SK-MEL-5 (cell line): Measurements from ENCODE around the gene CHID1. TPM values are rescaled to one million over a fixed set of nuclear protein-coding genes. Genes with fewer than 3 reads are reported as not detected.

Source experiments
- DNase-seq: peaks from one replicate; pipeline ENCODE4 v3.0.0-alpha.2; 2016; ENCODE audit warnings: low read depth, low spot score
- in situ Hi-C: cut with HindIII; loops from 2 replicates; pipeline ENCODE4 v1.10.0; 2016; ENCODE audit warnings: low sequenced_read_pairs, high pct_unique_total_duplicates, low pct_unique_long_range_greater_than_20kb
- total RNA-seq: library from RNA; depleted of rRNA; stranded (reverse); fragments of >200 nt; shearing (Covaris generic); gene quantifications from 2 replicates; pipeline ENCODE4 v1.2.3, GENCODE V29; 2014

The CHID1 gene
- total RNA-seq, 1 experiment from 2014 or later, result 31.0 TPM

- no peak for DNase-seq
- in situ Hi-C loops, result no loop called here
These were observed 48.4 kb downstream of the CHID1 start for GRCh38 chr11:862081-862661.

DNA sequence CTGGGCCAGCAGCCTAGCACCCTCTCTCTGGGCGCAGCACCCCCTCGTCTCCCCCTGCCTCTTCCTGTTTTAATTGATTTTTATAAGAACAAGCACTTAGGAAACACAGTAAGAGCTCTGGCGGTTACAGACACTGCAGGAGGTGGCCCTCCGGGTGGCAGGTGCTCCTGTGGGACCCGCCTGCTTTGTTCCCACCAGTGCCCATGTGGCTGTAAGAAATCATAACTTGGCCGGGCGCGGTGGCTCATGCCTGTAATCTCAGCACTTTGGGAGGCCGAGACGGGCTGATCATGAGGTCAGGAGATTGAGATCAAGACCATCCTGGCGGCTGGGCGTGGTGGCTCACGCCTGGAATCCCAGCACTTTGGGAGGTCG lies 49.5 kb downstream of the CHID1 start:
- in situ Hi-C loops, result no loop called here

DNA sequence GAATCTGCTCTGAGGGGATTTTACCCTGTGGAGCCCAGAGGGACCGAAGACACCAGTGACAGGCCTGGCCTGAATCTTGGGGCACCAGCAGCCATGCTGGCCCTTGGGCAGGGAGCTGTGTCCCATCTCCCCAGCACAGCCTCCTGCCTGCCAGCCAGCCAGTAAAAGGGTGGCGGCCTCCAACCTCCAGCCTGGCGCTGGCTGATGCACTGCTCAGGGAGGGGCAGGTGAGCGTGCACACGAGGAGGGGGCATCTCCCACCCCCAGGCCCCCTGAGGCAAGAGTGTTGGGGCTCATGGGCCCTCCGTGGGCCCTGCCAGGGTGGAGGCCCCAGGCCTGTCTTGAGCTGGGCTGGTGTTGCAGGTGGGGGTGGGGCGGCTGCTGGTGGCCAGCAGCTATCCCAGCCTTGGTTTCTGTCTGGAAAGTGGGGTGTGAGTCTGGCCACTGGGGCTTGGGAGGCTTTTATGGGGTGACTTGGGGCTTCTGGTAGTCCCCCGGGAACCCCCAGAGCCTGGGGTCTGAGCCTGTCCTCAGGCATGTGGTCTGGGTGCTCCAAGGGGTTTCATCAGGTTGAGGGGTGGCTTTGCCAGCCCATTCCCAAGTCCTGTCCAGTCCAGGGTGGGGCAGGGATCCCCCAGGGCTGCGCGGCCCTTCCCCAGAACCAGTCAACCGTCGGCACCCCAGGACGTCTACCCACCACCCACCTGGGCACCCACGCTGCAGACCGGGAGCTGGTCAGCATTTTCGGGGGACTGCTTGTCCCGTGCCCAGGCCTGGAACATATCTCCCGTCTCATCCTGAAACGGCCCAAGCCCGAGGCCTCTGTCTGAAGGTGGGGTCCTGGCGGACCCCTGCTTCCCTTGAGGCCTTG lies 50.1 kb downstream of the CHID1 start:
- DNase-seq, result no peak
- in situ Hi-C loops, result no loop called here

More for the DNA sequence above, 49.5 kb downstream of the CHID1 start:
- DNase-seq, result no peak

DNA sequence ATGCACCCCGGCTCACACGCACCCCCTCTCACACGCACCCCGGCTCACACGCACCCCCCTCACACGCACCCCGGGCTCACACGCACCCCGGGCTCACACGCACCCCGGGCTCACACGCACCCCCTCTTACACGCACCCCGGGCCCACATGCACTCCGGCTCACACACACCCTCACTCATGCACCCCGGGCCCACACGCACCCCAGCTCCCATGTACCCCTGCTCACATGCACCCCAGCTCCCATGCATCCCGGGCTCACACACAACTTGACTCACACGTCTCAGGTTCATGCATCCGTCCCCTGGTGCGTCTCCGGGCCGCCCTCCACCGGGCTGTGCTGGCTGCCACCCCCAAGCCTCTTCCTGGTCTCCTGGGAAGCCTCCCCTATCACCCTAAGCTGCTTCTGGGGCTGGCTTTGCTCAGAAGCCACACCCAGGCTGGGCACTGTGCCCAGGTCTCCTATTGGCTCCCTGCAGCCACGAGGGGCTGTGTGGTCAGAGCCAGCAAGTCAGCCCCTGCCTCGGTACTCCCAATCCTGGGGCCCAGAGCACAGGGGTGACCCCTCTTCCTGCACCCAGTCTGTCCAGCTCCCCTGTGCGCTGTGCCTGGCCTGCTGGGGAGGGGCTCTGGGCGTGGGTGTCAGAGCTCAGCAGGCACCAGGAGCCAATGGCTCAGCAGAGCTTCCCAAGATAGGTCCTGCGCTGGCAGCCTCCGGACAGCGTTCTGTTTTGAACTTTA lies 51.0 kb downstream of the CHID1 start:
- DNase-seq, result no peak
- in situ Hi-C loops, result no loop called here

- no peak for DNase-seq
- in situ Hi-C loops, result no loop called here
These were observed 51.8 kb downstream of the CHID1 start for GRCh38 chr11:858762-859339.

DNA sequence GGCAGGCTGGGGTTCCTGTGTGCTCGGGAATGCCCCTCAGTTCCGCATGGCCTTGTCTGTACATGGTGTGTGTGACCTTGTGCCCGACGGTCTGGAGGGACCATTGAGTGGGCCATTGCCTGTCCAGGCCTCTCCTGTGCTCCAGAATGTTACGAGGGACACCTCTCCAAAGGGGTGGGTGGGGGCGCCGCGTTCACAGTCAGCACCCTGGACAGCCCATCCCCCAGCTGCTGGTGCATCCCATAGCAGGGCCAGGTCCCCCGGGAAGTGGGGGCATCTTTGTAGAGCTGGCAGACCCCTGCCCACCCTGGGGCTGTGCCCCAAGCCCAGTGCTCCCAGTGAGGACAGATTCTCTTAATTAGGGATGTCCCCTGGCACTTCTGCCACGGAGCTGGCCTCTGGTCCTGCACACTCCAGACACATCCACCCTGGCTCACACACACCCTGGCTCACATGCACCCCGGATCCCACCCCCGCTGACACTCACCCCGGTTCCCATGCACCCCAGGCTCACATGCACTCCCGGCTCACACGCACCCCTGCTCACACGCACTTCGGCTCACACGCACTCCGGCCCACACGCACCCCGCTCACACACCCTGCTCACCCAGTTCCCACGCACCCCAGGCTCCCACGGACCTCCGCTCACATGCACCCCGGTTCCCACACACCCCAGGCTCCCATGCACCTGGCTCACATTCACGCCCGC lies 52.4 kb downstream of the CHID1 start:
- no peak for DNase-seq
- in situ Hi-C loops, result no loop called here

GRCh38 chr11:856397-856796 lies 54.2 kb downstream of the CHID1 start:
- DNase-seq, result no peak
- in situ Hi-C loops, result no loop called here

DNA sequence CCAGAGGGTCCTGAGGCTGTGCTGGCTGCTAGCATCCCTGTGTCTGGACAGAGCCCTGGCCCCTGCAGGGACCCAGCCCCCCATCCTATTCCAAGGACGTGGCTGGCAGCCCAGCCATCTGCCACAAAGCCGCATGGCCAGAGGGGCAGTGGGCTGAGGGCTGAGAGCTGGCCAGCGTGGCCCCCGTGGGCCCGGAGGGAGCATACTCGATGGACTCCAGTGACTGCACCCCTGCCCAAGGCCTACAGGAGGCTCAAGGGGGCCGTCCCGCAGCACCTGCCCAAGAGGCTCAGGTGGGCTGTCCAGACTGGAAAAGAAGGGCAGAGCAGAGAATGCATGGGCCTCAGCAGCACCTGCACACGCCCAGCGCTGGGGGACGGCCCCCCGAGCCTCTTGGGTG lies 54.8 kb downstream of the CHID1 start:
- in situ Hi-C loops, result no loop called here
- no peak for DNase-seq

DNA sequence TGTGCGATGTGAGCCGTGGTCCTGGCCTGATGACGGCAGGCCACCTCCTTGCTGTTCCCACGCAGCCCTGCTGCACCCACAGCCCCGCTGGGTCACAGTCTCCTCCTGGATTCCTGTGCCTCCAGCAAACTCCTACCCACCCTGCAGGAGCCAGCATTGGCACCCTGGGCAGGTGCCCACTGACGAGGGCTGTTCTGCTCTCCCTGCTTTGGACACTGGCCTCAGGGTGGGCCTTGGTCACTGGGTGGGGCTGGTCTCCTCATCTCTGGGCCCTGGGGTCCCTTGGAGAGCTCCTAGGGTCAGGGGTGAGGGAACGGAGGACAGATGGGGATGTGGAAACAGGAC lies 55.3 kb downstream of the CHID1 start:
- no peak for DNase-seq
- in situ Hi-C loops, result no loop called here

DNA sequence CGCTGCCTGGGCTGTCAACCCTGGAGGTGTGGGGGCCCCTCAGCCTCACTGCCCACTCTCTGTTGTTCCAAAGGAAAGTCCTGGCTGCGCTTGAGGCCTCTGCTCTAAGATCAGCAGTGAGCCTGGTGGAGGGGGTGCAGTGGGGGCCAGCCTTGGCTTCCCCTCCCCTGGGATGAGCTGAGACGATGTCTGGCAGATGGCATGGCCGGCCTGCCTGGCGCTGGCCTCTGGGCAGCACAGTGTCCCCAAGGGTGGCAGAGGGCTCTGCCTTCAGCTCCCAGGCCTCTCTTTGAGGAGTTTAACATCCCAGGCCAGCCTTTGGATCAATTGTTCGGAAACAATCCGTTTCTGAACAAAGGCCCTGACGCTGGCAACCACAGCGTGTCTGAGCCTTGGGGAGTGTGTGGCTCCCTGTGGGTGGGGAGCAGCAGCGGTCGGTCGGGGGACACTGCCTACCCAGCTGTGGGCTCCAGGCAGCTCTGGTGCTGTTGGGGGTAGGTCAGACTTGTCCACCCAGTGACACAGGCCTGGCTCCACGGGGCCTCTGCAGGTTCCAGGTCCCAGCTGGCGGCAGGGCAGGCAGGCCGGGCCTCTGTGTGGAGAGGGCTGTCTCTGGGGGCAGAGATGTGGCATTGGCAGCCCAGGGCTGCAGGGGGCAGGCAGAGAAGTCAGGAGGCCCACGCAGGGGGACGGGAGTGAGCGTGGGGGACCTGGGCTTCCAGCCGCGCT lies 55.8 kb downstream of the CHID1 start:
- in situ Hi-C loops, result no loop called here
- DNase-seq, result no peak

- in situ Hi-C loops, result no loop called here
- DNase-seq, result no peak
These were observed 56.7 kb downstream of the CHID1 start for GRCh38 chr11:853682-854448.

DNA sequence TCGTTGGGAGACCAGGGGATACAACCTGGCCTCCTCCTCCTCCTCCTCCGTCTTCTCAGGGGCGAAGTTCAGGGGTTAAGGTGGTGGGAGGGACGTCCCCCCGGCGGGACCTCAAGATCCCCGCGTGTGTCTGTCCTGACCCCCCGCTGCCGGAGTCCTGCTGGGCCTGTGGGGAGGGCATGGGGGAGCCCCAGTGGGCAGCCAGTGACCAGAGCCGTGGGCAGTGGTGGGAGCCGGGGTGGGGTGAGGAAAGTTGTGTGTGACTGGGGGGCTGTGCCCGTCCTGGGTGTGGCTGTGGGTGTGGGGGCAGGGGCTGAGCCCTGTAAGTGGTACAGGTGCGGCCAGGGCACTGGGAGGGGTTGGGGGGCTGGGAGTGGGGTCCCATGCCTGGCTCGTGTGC lies 57.8 kb downstream of the CHID1 start:
- in situ Hi-C loops, result no loop called here
- no peak for DNase-seq

- in situ Hi-C loops, result no loop called here
- DNase-seq, result no peak
These were observed 59.5 kb downstream of the CHID1 start for GRCh38 chr11:850775-851763.

GRCh38 chr11:849951-850774 lies 60.4 kb downstream of the CHID1 start:
- in situ Hi-C loops, result no loop called here
- DNase-seq, result no peak
